GM13977 (cell line): Measurements from ENCODE around the gene MIF4GD.
"Not testable (repeated sequence)": the region's sequence is repeated elsewhere in the genome, so short reads cannot be mapped to it uniquely, and the experiment has no call there.

ENCODE experiments used
- DNase-seq: peaks from one replicate; pipeline ENCODE4 v3.0.0; 2012; ENCODE audit warnings: low spot score
- CTCF ChIP-seq: IDR thresholded peaks from 2 replicates; pipeline ENCODE4 v1.5.1; 2012; ENCODE audit warnings: mild to moderate bottlenecking, control low read depth; ENCODE audit not compliant: insufficient read depth; ENCODE audit errors: extremely low read depth, missing control alignments
- in situ Hi-C: fragments of 300-500 bp; cut with MboI; formaldehyde crosslinking; loops from one replicate; pipeline ENCODE4 v1.12.0; 2022; ENCODE audit warnings: low sequenced_read_pairs, low pct_unique_long_range_greater_than_20kb, mixed read lengths, inconsistent platforms; ENCODE audit not compliant: unreplicated experiment

Gene MIF4GD

GRCh38 chr17:75288359-75288758, 17.3 kb upstream of the MIF4GD start:
- DNase-seq, result no peak
- in situ Hi-C loops, result no loop called here
- TF ChIP-seq CTCF, result no peak

GRCh38 chr17:75287221-75287620, 16.2 kb upstream of the MIF4GD start:
- TF ChIP-seq CTCF, result no peak
- in situ Hi-C loops, result no loop called here
- no peak for DNase-seq

- no peak for DNase-seq
- in situ Hi-C loops, result no loop called here
- no peak for TF ChIP-seq CTCF
Observed at GRCh38 chr17:75285123-75285522, 14.1 kb upstream of the MIF4GD start.

GRCh38 chr17:75280189-75280588, 9.2 kb upstream of the MIF4GD start:
- in situ Hi-C loops, DNase-seq: not testable (repeated sequence)

GRCh38 chr17:75277664-75278071, 6.6 kb upstream of the MIF4GD start:
- DNase-seq, result no peak
- in situ Hi-C loops, result loop anchor here (10.0 kb wide), 1 partner anchor 137 kb away; no protein-coding TSS in a partner anchor
- TF ChIP-seq CTCF, result no peak

- in situ Hi-C loops, result loop anchor here (10.0 kb wide), 1 partner anchor 141 kb away; no protein-coding TSS in a partner anchor
Observed at GRCh38 chr17:75273977-75274708, 3.1 kb upstream of the MIF4GD start.

GRCh38 chr17:75272848-75273184, 1.8 kb upstream of the MIF4GD start:
- in situ Hi-C loops, result loop anchor here (10.0 kb wide), 1 partner anchor 142 kb away; no protein-coding TSS in a partner anchor
- no peak for TF ChIP-seq CTCF
- DNase-seq, result no peak

More at GRCh38 chr17:75273977-75274708, 3.1 kb upstream of the MIF4GD start:
- TF ChIP-seq CTCF, result no peak
- DNase-seq, result no peak
